ENCODE measurements around the gene ATF6B.
"Not testable (repeated sequence)": the region's sequence is repeated elsewhere in the genome, so short reads cannot be mapped to it uniquely, and the experiment has no call there.

Gene ATF6B

GRCh38 chr6:32108094-32108627 is 19.9 kb downstream of the ATF6B start:
- DNase-seq (ENCODE audit: low read depth): no peak
- TF ChIP-seq CTCF (IDR thresholded peaks at IDR 0.05; ENCODE audit: low read depth, low read length, missing control alignments): no peak
- H3K4me3 ChIP-seq (ENCODE audit: low read depth, low read length): no peak overlapping the region

DNA sequence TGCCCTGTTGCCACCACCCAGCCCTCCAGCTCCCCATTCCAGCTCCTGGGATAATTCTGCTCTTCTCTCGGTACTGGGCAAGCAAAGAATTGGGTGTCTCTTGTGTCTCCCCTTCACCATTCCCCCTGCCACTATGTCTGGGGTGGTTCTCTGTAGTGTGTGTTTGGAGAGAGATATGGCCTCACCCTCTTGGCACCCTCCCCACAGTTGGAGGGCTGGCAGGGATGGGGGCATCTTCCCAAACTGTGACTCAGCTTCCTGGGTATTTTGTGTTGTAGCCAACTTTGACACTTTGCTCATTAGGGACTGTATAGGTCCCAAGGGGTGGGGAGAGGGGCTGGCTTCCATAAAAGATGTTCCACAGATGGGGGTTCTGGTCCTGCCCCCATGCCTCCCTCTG is 20.6 kb downstream of the ATF6B start:
- no peak for DNase-seq (ENCODE audit: low read depth)
- H3K4me3 ChIP-seq (ENCODE audit: low read depth, low read length): no peak overlapping the region
- no peak for TF ChIP-seq CTCF (IDR thresholded peaks at IDR 0.05; ENCODE audit: low read depth, low read length, missing control alignments)

DNA sequence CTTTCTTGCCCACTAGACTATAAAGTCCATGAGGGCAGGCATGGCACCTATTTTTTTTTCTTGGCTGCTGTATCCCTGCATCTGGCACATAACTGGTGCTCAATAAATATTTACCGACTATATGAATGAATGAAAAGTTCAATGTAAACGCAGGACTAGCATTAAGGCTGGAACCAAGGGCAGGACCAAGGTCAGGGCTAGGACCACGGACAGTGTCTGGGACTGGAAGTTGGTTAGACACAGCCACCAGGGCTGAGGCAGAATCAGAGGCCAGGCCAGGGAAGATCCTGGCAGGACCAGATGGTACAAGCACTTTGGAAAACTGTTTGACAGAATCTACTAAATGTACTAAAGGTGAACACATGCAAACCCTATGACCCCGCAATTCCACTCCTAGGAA is 22.6 kb downstream of the ATF6B start:
- H3K4me3 ChIP-seq (ENCODE audit: low read depth, low read length): no peak overlapping the region
- DNase-seq (ENCODE audit: low read depth): no peak

GRCh38 chr6:32102255-32102654 is 25.8 kb downstream of the ATF6B start:
- DNase-seq (ENCODE audit: low read depth): no peak
- no peak for TF ChIP-seq CTCF (IDR thresholded peaks at IDR 0.05; ENCODE audit: low read depth, low read length, missing control alignments)
- no peak overlapping the region for H3K4me3 ChIP-seq (ENCODE audit: low read depth, low read length)

More for the DNA sequence above, 22.6 kb downstream of the ATF6B start:
- TF ChIP-seq CTCF (IDR thresholded peaks at IDR 0.05; ENCODE audit: low read depth, low read length, missing control alignments): no peak

GRCh38 chr6:32100251-32100650 is 27.8 kb downstream of the ATF6B start:
- H3K4me3 ChIP-seq (ENCODE audit: low read depth, low read length); DNase-seq (ENCODE audit: low read depth): not testable (repeated sequence)

GRCh38 chr6:32097364-32097763 is 30.7 kb downstream of the ATF6B start:
- TF ChIP-seq CTCF (IDR thresholded peaks at IDR 0.05; ENCODE audit: low read depth, low read length, missing control alignments): no peak
- no peak overlapping the region for H3K4me3 ChIP-seq (ENCODE audit: low read depth, low read length)
- DNase-seq (ENCODE audit: low read depth): no peak

GRCh38 chr6:32096394-32097258 is 31.4 kb downstream of the ATF6B start:
- no peak for DNase-seq (ENCODE audit: low read depth)
- H3K4me3 ChIP-seq (ENCODE audit: low read depth, low read length): no peak overlapping the region
- TF ChIP-seq CTCF (IDR thresholded peaks at IDR 0.05; ENCODE audit: low read depth, low read length, missing control alignments): no peak
